Endometrium (tissue), 2 donors: ENCODE results near the gene TMEM150A.
"Not testable (repeated sequence)": the region's sequence is repeated elsewhere in the genome, so short reads cannot be mapped to it uniquely, and the experiment has no call there.

Source experiments
- FAIRE-seq: peaks from 2 replicates; lab custom pipeline; 2012; peaks lifted over from hg19 to GRCh38; lab: Jason Lieb, UNC
- donor health status: control.
- donor health status: control.

TMEM150A gene

DNA sequence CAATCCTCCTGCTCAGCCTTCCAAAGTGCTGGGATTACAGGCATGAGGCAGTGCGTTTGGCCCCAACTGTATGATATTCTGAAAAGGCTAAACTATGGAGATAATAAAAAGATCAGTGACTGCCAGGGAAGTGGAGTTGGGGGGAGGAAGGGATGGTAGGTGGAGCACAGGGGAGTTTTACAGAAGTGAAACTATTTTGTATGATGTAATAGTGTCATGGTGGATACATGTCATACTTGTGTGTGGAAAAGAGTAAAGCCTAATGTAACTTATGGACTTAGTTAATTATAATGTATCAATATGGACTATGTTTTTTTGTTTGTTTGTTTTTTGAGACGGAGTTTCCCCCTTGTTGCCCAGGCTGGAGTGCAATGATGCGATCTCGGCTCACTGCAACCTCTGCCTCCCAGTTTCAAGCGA lies 38.3 kb downstream of the TMEM150A start:
- no peak for FAIRE-seq

DNA sequence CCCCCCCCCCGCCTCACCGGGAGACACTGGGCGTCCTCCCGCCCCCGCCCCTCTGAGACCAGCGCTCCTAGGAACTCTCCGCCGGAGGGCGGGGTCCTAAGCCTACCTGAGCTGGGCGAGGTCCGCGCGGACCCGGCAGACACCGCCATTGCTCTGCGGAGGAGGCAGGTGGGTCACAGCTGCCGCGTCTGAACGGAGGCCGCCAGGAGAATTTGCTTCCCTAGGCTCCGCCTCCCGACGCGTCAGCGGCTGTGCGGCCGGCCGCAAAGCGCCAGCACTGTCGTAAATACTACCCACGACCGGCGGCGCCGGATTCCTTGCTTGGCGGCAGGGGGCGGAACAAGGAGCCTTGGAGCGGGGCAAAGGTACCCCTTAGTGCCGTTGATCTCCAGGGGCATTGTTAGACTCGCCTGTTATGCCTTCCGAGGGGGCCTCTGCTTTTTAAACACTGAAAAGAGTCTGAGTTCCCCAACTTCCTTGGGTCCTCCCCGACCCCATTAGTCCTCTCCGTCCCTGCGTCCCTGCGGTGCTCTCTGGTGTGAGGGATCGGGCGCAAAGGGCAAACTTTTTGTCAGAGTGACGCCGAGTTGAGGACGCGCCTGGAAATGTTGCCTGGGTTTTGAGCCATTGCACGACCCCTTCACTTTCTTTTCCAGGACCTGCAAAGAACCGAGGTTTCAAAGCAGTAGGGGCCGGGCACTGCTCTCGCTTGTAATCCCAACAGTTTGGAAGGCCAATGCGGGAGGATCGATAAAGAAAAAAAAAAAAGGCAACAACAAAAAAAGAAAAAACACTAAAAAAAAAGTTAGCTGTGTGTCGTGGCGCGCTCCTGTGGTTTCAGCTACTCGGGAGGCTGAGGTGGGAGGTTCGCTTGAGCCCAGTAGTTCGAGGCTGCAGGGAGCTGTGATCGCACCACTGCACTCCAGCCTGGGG lies 41.0 kb downstream of the TMEM150A start, which contains the start of gene GGCX:
TSS of gene GGCX (minus strand) at position 214 of the 933 bp plus-strand sequence. CDS start at position 149, 65 bp downstream.
- no peak for FAIRE-seq

DNA sequence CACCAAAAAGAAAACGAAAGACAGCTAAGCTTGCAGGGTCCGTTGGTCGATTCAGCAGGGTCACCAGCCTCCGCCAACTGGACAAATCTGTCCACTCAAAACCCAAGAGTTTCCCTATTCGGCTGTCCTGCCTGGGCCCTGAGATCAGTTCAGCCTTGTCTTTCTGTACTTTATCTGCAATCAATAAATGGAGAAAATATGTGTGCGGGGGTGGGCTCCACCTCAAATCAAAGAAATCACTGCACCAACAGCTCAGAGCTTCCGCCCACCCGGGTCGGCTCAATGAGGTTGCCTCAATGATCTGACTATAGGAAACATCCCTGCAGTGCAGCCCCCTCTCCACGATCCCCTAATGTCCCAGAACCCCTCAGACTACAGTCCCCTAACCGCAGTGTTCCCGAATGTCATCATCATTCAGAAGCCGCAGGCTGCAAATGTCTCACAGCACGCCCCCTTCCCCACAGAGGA lies 41.7 kb downstream of the TMEM150A start:
- FAIRE-seq: no peak

- FAIRE-seq: not testable (repeated sequence)
Measured at GRCh38 chr2:85560403-85560726, 42.1 kb downstream of the TMEM150A start.

DNA sequence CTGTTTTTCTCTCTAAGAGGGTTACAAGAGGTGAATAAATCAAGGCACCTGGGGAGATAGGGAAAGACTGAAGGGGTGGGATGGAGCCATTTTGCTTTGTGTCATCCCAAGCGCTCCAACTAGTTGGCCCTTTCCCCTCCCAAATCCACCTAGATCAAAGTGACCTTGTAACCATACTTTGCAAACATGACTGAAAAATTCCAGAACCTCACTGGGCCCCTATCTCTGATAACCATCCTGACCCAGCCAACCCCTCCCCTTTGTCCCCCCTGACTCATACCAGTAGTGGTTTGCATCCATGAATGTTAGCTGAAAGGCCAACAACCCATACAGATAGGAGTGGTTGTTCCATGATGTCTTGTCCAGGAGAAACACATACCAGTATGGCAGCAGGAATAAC lies 44.3 kb downstream of the TMEM150A start:
- FAIRE-seq: no peak

DNA sequence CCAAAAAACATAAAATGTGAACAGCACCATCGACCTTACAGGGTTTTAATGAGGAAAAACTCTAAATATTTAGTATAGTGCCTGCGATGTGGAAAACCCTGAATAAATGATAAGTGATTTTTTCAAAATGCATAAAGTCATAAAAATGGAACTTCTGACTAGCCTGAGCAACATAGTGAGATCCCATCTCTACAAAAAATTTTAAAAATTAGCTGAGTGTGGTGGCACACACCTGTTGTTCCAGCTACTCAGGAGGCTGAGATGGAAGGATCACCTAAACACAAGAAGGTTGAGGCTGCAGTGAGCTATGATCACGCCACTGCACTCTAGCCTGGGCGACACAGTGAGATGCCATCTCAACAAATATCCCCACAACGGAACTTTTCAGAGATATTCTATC lies 45.4 kb downstream of the TMEM150A start:
- no peak for FAIRE-seq

GRCh38 chr2:85554980-85555612 lies 47.4 kb downstream of the TMEM150A start:
- FAIRE-seq: no peak

GRCh38 chr2:85553184-85553583 lies 49.3 kb downstream of the TMEM150A start:
- FAIRE-seq: no peak

DNA sequence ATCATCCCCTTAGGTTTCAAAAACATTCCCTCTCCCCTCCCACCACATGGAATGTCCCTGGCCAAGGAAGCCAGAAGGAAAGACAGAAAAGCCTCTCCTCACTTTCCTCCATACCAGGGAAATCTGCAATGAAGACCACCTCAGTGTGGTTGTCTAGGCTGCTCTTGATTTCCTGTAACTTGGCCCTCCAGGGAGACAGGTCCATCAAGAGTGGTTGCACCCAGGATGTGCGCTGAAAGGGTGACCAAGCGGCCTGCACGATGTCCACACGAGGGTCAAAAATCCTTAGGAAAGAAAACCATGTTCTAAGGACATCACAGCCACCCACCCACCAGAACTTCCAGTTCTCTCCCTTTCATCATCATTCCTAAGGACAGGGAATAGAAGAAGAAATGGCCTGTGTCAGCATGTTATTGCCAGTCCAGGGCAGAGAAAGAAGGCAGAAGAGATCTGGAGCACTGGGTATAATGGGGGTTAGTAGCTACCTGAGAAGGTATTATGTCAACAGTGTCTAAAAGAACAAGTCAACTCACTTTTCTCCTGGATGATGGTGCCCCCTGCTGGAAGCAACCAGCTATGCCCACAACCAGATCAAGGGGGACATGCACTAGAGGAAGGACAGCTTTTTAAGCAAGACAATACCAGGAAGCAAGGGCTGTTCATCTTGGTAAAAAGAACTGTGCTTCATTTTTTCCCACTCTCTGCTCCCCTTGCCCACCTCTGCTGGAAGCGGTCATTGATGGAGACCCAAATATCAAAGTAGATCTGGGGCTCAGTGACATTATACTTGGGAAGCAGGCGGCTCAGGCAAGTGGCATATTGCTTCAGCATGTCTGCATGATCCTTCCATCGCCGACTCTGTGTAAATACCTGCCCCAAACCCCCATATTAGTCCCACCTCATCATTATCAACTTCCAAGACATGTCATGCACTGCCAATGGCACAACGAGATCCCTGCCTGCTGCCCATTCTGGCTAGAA lies 50.5 kb downstream of the TMEM150A start:
- no peak for FAIRE-seq

DNA sequence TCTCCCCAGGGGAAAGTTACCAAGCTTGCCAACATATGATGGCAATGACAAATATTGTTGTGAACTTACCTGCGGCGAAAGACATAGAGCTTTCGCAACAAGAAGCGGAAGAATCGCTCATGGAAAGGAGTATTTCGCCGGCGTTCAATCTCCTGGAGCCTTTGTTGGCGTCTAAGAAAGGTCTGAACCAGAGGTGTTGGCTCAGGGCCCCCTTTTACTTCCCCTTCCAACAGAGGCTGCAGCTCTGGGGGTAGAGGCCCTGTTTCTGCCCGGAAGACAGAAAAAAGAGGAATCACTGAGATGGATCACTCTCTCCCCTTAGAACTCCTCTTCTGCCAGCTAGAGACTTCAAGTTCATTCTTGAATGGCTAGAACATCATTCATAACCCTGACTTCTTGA lies 52.0 kb downstream of the TMEM150A start:
- FAIRE-seq: no peak

DNA sequence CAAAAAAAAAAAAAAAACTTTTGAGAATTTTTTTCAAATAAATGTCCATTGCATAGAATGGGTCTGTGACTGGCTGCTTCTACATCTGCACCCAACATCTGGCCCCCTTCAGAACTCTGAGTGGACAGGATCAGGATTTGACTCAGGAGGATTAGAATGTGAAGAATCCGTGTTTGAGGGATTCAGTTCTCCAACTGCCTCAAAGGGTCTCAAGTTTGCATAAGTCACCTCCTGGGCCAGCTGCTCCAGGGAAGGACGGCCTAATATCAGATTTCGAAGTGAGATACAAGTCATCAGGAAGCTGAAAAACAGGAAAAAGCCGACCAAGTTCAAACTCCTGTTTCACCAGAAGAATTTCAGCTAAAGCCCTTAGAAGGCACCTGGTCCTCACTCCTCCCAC lies 52.7 kb downstream of the TMEM150A start:
- FAIRE-seq: no peak

GRCh38 chr2:85549095-85549494 lies 53.4 kb downstream of the TMEM150A start:
- FAIRE-seq: no peak

DNA sequence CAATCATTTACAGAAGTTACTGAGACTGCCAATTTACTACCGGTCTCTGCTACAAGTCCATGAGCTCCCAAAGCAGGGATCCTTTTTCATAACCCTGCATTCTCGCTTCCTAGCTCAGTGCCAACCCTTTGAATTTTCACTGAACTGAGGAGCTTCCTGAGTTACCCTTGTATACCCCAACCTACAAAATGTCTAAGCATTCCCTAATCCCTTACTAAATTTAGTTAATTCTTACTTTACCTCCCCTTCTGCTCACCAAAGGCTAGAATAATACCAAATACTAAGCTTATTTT lies 53.9 kb downstream of the TMEM150A start:
- FAIRE-seq: no peak
